Fibroblast of pulmonary artery (primary cell): Measurements from ENCODE around the gene SUGCT.

Experiments used
- DNase-seq: peaks from one replicate; pipeline ENCODE4 v3.0.0-alpha.2; 2010; ENCODE audit warnings: low read depth
- H3K4me3 ChIP-seq: replicated peaks from 2 replicates; pipeline ENCODE4 v1.5.1; 2011; ENCODE audit warnings: low read depth, mild to moderate bottlenecking, control low read depth, low read length, moderate library complexity
- CTCF ChIP-seq: IDR thresholded peaks from 2 replicates; pipeline ENCODE4 v1.5.1; 2011; ENCODE audit warnings: mild to moderate bottlenecking, control low read depth, low read length, inconsistent platforms; ENCODE audit errors: missing control alignments

Gene SUGCT

GRCh38 chr7:40502359-40502758, 367.6 kb downstream of the SUGCT start:
- H3K4me3 ChIP-seq = no peak overlapping the region
- DNase-seq = no peak
- TF ChIP-seq CTCF = no peak

- DNase-seq = peak; percentile 9
- no peak for TF ChIP-seq CTCF
- H3K4me3 ChIP-seq = no peak overlapping the region
Observed at GRCh38 chr7:40506158-40506557, 371.4 kb downstream of the SUGCT start.

- no peak for TF ChIP-seq CTCF
- no peak overlapping the region for H3K4me3 ChIP-seq
- DNase-seq = peak; percentile 13
Observed at GRCh38 chr7:40507166-40507565, 372.4 kb downstream of the SUGCT start.

- H3K4me3 ChIP-seq = no peak overlapping the region
- no peak for DNase-seq
- no peak for TF ChIP-seq CTCF
Observed at GRCh38 chr7:40509287-40509996, 374.6 kb downstream of the SUGCT start.

GRCh38 chr7:40516376-40516775, 381.6 kb downstream of the SUGCT start:
- DNase-seq = peak; percentile 50
- H3K4me3 ChIP-seq = no peak overlapping the region
- TF ChIP-seq CTCF = no peak

- TF ChIP-seq CTCF = no peak
- no peak overlapping the region for H3K4me3 ChIP-seq
- DNase-seq = no peak
Observed at GRCh38 chr7:40519009-40519408, 384.2 kb downstream of the SUGCT start.

GRCh38 chr7:40520986-40521738, 386.4 kb downstream of the SUGCT start:
- H3K4me3 ChIP-seq = no peak overlapping the region
- no peak for TF ChIP-seq CTCF
- no peak for DNase-seq
